Left hindlimb (tissue), 1 donor: ENCODE measurements around the gene RINT1.
"Not testable (repeated sequence)": the region's sequence is repeated elsewhere in the genome, so short reads cannot be mapped to it uniquely, and the experiment has no call there.

Source experiments
- DNase-seq: peaks from one replicate; pipeline ENCODE4 v3.0.0-alpha.2; 2018

The RINT1 gene

DNA sequence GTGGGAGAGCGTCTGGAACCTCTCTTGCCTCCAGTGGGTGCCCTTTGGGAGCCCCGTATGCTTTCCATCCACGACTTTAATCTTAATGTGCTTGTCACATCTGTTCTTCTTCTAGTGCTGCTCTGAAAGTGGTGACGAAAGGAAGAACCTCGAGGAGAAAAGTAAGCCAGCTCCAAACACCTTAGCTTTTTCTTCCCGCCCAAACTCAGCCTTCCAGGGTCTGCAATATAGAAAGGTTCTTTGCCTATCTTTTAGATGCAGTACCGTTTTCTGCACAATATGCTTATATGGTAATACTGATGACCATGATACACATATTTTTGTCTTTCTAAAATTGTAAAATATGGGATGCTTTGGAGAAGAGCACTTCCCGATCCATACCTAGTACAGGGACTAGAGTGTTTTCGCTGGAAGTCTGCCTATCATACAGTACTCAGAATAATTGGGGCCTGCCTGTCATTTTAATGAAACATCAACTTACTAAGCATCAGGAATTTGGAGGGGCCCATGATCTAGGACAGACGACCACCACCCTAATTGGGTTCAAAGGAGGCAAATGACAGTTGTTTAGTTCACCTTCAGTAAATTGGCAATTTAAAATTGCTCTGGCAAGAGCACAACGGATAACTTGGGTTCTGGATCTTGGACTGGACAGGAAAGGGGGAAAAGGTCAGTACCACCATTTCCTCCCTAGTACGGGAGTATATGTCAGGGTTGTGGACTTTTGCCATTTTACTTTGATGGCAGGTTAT, 884 bp downstream of the RINT1 start:
- DNase-seq = no peak

DNA sequence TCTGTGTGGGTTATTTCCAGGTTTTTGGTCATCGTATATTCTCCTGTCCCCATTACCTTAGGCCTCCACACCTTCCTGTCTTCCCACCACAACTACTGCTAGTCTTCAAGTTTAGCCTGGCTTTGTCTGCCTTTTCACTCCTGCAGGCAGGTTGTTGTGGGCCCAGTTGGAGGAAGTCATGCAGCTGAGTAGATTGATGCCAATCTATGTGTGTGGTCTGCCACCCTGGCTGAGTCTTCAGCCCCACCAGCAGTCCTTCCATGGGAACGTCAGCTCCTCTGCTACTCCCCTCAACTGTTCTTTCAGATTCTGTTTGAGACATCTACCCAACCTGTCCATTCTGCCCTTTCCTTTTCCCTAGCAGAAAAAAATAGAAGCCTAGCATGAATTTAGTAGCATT, 6.3 kb downstream of the RINT1 start:
- no peak for DNase-seq

DNA sequence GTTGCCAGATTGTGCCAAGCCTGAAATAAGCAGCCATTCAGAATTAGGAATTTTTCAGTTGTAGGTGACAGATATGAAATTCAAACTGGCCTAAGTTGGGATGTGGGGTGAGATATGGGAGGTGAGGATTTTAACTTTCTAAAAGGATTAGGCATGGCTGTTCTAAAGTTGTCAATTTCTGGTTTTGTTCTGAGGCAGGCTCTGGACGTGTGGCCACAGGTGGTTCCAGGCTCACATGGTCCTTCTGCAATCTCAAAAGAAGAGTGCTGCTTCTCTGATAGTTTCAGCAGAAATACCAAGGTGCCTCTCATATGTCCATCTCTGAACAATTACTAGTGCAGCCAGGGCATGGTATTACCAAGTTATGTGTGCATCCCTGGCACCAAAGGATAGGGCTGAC, 27.9 kb downstream of the RINT1 start:
- no peak for DNase-seq

DNA sequence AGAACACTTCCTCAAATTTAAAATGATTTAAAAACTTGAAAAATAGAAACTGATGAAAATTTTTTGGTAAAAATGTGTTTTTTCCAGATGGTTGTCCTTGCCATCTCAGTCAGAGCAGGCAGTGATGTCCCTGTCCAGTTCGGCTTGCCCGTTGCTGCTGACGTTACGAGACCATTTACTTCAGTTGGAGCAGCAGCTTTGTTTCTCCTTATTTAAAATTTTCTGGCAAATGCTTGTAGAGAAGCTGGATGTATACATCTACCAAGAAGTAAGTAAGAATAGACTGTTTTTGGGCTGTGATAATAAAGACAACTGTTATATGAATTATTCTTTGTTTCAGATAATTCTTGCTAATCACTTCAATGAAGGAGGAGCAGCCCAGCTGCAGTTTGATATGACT, 33.2 kb downstream of the RINT1 start:
- DNase-seq = no peak

DNA sequence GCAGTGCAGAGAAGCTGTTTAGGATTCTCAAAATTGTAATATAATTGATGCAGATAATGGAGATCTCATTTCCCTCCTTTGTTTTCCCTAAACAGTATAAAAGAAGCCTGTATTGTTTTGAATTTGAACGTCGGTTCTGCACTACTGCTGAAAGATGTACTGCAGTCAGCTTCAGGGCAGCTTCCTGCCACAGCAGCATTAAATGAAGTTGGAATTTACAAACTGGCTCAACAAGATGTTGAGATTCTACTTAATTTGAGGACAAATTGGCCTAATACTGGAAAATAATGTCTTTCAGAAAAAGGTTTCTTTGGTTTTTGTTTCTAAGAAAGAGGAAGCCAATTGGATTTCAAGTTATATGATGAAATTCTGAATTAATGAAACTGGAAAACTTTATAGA, 35.0 kb downstream of the RINT1 start:
- DNase-seq = no peak

DNA sequence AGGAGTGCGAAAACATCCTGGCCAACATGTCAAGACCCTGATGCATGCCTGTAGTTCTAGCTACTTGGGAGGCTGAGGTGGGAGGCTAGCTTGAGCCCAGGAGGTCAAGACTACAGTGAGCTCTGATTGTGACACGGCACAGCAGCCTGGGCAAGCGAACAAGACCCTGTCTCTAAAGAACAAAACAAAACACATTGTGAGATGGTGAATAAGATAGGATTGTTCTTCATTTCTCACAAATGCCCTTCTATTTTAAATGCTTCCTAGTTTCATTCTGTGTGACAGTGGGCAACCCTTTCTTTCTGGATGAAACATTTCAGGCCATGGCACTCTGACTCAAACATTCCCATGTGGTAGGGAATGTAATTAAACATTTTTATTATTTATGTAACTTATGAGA, 35.8 kb downstream of the RINT1 start:
- no peak for DNase-seq

DNA sequence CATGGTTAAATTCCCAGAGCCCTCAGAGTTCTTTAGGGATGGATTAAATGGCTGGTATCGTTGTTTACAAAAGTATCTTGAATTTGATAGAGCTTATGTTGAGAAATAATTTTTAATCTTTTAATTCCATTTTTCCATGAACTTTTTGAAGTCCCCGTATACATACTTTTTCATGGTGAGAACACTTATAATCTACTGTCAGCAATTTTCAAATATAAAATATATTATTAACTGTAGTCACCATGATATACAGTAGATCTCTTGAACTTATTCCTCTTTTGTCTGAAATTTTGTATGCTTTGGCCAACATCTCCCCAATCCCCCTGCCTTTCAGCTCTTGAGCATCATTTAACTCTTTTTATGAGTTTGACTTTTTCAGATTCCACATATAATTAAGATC, 39.9 kb downstream of the RINT1 start:
- no peak for DNase-seq

DNA sequence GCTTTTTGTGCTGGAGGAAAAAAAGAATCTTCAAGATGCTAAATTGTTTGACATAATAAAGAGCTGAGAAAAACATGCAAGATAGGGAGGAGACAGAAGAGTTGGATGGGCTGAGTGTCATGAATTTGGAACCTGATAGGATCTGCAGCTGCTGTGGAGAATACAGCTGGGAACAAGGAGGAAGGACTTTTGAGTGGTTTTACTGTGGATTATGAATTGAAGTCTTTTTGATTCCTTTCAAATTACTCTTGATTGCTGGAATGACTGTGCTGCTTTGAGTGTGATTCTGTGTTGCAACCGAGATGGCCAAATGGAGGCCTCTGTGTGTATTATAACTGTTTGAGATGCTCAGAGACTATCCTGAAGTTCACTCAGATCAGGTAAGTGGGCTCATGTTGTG, 45.2 kb downstream of the RINT1 start:
- no peak for DNase-seq

DNA sequence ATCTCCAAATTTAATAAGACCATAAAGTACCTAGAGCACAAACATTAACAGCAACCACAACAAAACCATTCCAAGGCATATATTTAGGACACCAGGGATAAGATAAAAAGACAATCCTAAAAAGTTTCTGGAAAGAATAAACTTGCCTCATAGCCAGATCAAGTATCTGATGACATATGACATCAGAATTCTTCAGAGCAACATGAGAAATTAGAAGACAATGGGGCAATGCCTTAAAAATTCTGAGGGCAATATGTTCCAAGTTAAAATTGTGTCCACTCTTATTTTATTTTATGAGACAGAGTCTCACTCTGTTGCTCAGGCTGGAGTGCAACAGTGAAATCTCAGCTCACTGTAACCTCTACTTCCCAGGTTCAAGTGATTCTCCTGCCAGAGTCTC, 46.5 kb downstream of the RINT1 start:
- no peak for DNase-seq

DNA sequence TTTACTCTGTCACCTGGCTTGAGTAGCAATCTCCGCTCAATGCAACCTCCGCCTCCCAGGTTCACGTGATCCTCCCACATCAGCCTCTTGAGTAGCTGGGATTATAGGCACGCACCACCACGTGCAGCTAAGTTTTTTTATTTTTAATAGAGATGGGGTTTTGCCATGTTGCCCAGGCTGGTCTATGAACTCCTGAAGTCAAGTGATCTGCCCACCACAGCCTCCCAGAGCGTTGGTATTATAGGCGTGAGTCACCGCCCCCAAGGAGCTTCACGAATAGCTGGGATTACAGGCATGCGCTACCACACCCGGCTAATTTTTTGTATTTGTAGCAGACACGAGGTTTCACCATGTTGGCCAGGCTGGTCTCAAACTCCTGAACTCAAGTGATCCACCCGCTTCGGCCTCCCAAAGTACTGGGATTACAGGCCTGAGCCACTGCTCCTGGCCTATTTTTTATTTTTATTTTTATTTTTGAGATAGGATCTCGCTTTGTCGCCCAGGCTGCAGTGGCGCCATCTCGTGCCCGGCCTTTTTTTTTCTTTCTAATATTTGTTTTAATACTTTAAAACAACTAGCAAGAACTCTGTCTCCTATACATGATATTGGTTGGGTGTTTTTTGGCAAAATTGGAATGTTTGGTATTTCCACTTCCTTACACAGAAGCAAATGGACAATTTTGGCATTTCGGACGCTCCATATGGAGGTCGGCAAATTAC, 48.2 kb downstream of the RINT1 start:
- no peak for DNase-seq

DNA sequence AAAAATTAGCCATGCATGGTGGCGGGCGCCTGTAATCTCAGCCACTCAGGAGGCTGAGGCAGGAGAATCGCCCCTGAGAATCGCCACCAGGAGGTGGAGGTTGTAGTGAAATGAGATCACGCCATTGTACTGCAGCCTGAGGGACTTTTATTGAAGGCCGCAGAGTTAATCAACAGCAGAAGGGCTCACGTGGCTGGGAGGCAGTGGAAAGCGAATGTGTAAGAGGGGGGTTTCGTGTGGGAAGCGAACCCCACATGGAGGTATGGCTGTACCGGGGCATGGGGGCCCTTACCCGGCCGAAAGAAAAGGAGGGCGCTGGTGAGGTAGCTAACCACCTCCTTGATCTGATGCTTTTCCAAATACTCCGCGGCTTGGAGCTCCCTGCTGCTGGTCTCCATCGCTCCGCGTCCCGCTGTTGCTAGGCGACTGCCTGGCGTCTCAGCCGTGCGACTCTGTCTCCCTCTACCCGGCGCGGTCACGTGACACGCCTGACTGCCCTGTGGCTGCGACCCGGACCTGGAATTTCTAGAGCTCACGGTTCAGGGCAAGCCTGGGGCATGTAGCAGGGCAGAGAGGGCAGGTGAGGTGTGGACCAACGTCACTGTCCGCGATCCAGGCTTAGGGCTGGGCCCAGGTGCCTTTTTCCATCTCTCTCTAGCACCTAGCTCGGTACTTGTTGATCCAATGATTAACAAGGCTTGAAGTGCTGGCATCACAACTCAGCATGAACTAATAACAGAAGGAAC, 49.2 kb downstream of the RINT1 start, which contains the start of gene EFCAB10:
EFCAB10 (minus strand) TSS at position 428 of the 746 bp plus-strand sequence; CDS start at position 398, 30 bp downstream.
- peak; percentile 56 for DNase-seq

DNA sequence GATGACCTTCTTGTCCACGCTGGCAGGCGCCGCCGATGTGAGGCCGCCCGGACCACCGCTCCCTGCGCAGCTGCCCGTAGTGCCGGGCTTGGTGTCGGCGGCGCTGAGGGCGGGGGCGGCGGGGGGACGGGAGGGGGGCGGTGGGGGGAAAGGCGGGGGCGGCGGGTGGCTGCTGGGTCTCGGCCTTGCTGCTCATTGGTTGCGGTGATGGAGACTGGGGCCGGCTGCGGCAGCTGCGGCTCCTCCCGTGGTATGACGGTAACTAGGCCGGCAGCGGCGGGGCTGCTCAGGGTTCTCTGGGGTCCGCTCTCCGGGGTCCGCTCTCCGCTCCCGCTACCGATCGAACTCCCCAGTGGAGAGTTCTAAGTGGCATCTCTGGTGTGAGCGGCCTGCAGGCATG, 51.1 kb downstream of the RINT1 start:
- DNase-seq = no peak

DNA sequence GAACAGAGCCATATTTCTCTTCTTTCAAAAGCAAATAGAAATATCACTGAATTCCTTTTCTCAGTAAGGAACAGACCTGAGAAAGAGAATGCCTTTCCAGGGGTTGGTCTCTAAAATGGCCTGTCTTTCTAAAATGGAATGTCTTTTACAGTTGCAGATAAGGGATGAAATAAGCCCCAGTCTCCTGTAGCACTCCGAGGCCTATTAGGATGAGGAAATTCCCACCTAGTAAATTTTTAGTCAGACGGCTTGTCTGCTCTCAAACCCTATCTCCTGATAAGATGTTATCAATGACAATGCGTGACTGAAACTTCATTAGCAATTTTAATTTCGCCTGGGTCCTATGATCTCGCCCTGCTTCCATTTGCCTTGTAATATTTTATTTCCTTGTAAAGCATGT, 52.2 kb downstream of the RINT1 start:
- no peak for DNase-seq

DNA sequence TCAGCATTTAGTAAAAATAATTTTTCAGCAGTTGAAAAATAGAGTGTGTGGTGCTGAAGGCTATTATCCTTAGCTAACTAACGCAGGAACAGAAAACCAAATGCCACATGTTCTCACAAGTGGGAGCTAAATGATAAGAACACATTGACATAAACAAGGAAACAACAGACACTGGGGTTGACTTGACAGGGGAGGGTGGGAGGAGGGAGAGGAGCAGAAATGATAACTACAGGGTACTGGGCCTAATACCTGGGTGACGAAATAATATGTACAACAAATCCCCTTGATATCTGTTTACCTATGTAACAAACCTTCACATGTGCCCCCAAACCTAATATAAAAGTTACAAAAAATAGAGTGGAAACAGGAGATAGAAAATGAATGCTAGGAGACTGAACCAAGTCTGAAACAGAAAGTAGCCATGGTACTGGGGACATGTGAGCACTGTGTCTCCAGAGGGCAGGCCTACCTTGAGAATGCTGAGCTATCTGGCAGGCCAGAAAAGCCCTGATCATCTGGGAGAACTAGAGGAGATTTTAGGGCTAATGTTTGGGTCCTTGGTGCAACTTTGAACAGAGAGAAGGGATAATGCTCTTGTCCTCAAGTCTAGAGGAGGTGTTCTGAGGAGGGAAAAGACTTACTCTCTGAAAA, 54.0 kb downstream of the RINT1 start:
- no peak for DNase-seq

DNA sequence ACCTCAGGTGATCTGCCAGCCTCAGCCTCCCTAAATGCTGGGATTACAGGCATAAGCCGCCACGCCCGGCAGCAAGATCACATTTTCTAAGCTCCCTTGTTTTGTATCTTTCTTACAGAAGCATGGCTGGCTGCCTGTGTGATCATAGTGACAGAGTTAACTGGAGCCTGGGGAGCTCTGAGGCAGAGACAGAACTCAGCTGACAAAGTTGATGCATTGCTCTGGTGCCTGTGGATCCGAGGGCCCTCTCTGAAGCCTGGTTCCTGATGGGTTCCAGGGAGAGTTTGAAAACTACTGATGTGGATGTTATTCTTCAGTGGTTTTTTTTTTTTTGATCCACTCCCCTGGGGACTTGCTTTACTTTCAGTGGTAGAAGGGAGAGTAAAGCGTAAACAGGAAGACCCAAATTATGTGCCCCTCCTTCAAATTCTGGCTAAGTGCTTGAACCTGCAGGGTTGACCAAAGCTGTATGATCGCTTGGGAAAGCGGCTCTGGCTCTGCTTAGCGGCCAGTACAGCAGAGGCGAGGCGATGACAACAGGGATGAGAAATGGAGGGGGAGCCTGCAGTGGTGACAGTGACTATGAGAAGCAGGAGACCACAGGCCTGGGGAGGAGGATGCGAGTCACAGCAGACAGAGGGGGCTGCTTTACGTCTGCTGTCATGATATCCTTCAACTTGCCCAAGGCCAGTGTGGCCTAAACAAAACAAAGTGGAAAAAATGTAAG, 56.1 kb downstream of the RINT1 start:
- no peak for DNase-seq

DNA sequence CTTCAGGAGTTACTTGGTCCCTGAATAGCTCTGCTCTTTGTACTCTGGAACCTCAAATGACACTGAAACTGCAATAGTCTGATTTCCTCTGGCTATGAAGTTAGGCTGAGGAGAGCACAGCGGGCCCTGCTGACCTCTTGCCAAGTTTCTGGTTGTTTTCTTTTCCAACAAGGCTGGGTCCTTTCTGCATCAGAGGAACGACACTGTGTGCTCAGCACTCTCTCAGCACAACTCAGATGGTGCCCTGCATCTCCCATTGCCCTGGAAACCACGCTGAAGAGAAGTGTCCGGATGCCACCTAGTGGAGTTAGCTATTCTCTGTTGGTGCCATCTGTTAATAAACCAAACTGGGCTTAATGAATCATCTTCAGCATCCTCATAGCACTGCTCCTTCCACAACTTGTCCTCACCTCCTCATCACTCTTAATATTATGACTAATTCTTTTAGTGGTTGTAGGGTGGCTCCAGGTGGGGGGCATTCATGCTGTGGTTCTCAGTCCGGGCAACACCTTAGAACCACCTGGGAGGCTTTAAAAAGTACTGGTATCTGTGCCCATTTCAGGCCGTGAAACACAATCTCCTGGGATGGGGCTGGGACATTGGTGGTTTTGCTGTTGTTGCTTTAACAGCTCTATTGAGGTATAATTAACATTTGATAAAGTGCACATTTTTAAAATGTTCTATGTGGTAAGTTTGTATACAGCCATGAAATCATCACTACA, 57.5 kb downstream of the RINT1 start:
- peak; percentile 63 for DNase-seq

DNA sequence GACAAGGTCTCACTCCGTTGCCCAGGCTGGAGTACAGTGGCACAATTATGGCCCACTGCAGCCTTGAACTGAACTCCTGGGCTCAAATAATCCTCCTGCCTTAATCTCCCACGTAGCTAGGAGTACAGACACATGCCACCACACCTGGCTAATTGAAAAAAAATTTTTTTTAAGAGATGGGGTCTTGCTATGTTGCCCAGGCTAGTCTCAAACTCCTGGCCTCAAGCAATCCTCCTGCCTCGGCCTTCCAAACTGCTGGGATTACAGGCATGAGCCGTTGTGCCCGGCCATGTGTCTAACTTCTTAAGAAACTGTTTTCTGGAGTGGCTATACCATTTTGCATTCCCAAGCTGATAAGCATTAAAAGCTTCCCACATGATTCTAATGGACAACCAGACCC, 58.8 kb downstream of the RINT1 start:
- no peak for DNase-seq

DNA sequence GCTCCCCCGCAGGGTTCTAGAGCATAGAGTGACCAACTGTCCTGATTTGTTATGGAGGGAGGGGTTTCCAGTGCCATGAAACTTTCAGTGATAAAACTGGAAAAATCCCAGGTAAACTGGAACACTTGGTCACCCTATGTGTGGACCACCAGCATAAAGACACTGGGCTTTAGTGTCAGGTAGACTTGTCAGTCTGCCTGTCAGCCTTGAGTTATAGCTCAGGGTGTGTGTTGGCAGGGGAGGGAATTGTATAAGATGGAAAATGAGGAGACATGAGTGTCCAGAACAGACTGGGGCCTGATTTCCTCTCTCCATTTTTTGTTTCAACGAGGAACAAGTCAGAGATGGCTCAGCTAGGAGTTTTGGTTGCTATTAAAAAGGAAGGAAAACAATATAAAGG, 59.5 kb downstream of the RINT1 start:
- no peak for DNase-seq

DNA sequence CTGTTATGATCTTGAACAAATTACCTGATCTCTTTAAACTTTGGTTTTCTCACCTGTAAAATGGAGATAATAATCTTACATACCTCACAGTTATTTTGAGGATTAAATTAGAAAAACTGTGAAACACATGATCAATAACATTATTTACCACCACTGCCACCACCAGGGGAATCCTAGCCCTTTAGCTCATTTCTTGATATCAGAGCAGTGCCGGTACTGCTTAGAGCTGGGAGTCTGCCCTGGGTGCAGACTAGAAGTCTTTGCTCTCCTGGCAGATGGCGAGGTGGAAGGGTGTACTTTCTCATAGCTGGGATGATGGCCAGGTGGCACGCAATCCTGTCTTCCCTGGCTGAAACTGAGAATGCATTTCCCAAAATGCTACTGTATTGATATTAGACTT, 62.0 kb downstream of the RINT1 start:
- no peak for DNase-seq

DNA sequence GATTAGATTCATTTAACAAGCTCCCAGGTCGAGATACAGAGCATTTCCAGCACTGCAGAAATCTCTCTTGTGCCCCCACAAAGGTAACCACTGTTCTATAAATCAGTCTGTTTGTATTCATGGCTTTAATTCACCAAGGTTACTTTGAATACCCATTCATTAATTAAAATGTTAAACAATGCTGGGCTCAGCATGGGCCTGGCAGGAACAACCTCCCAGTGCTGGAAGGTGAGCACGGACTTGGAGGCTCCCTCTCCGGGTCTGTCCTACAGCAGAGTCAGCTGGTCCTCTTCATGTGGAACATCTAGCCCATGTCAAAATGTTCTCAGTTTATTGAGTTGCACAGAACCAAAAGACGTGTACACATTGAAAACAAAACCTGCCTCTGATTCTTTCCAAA, 64.9 kb downstream of the RINT1 start:
- DNase-seq = no peak

DNA sequence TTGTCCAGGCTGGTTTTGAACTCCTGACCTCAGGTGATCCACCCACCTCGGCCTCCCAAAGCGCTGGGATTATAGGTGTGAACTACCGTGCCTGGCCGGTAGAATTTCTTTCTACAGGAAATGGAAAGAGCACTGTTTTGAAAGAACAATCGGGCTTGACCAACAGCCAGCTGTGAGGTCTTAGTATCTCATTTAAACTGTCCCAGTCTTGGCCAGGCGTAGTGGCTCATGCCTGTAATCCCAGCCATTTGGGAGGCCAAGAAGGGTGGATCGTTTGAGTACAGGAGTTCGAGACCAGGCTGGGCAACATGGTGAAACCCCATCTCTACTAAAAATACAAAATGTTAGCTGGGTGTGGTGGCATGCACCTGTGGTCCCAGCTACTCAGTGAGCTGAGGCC, 67.1 kb downstream of the RINT1 start:
- not testable (repeated sequence) for DNase-seq

DNA sequence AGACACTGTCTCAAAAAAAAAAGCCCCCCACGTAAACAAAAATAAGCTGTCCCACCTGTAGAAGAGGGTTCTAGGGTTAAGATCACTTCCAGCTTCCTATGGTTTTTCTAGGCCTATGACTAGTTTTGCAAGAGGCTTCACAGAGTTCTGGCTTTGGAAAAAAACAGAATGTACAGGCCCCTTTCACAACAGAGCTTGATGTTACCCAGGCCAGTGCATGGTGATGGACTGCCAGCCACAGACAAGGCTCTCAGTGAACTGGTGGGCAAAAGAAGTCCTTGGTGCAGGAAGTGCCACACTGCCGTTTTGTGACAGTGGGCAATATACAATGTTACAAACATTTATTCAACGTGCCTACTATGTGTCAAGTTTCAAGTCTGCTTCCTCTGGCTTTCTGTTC, 67.5 kb downstream of the RINT1 start:
- DNase-seq = no peak
